ENCODE results near the gene HMGA1. TPM values are rescaled to one million over a fixed set of nuclear protein-coding genes. Genes with fewer than 3 reads are reported as not detected.
"Not testable (repeated sequence)": the region's sequence is repeated elsewhere in the genome, so short reads cannot be mapped to it uniquely, and the experiment has no call there.

The HMGA1 gene
- total RNA-seq, 6 donors from 2014 or later = 19.9 to 91.5 (median 58.9) TPM

DNA sequence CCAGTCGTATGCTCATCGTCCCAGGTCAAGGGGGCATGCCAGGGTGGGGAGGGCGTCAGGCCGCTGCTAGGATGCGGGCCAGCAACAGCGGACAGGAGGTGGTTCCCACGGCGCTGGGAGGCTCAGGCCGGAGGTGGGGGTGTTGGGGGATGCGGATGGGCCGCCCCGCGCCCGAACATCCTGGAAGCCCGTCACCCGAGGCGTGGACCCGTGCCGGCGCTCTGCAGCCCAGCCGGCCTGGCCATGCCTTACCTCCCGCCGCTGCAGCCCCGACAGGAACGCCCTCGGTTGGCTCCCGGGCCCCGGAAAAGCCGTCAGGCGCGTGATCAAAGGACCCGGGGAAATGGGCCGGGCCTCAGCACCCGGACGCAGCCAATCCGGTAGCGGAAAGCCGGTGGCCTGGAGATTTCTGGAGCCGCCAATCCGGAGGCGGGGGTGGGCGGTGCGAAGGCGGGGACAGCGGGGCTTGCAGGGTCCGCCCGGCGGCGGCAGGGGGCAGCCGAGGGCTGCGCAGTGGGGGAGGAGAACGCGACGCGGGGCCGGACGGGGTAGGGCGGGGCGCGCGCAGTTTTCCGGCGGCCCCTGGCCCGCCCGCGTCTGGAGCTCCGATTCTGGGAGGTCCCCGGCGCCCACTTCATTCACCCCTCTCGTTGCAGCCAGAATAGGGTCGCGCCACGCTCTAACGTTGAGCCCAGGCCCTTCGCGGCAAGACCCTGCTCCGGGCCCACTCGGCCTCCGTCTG lies 12.2 kb downstream of the HMGA1 start, which contains the start of gene SMIM29:
Gene SMIM29, minus strand, starts transcription at position 280 of the 742 bp plus-strand sequence. CDS start 1,215 bp downstream, outside the sequence.
- TF ChIP-seq, protein P1, sequence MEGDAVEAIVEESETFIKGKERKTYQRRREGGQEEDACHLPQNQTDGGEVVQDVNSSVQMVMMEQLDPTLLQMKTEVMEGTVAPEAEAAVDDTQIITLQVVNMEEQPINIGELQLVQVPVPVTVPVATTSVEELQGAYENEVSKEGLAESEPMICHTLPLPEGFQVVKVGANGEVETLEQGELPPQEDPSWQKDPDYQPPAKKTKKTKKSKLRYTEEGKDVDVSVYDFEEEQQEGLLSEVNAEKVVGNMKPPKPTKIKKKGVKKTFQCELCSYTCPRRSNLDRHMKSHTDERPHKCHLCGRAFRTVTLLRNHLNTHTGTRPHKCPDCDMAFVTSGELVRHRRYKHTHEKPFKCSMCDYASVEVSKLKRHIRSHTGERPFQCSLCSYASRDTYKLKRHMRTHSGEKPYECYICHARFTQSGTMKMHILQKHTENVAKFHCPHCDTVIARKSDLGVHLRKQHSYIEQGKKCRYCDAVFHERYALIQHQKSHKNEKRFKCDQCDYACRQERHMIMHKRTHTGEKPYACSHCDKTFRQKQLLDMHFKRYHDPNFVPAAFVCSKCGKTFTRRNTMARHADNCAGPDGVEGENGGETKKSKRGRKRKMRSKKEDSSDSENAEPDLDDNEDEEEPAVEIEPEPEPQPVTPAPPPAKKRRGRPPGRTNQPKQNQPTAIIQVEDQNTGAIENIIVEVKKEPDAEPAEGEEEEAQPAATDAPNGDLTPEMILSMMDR (IDR thresholded peaks at IDR 0.05) = peak; percentile 91 to 100 (median 98)
- peak in 3 of 4 donors; percentile 64 to 90 (median 71) for TF ChIP-seq POLR2A (IDR thresholded peaks at IDR 0.05)
- TF ChIP-seq EP300 (IDR thresholded peaks at IDR 0.05) = peak in 1 of 4 donors; percentile 30
- peak; percentile 81 to 89 for TF ChIP-seq POLR2AphosphoS5 (IDR thresholded peaks at IDR 0.05)
- Histone ChIP-seq H3K27me3 (no peaks in the 10 kb centered on the region), H3K4me1 (peaks cover 24 to 38% (median 34%) of the 10 kb centered on the region in 4 donors), H3K9me3 (no peaks in the 10 kb centered on the region), H3K27ac (peak within 1 kb of the TSS; percentile 86 to 99 (median 93)), H3K36me3 (peaks cover 0 to 12% (median 0%) of the 10 kb centered on the region in 4 donors), H3K4me3 (peak within 1 kb of the TSS; percentile 88 to 96 (median 94))
- 0% methylated on average over 7 to 45 of the region's 79 CpGs for WGBS, 2 donors
- DNase-seq (peak; percentile 98 to 100), ATAC-seq (ENCODE audit: low FRiP score in 2 of 2) (peak; percentile 96 to 98)

DNA sequence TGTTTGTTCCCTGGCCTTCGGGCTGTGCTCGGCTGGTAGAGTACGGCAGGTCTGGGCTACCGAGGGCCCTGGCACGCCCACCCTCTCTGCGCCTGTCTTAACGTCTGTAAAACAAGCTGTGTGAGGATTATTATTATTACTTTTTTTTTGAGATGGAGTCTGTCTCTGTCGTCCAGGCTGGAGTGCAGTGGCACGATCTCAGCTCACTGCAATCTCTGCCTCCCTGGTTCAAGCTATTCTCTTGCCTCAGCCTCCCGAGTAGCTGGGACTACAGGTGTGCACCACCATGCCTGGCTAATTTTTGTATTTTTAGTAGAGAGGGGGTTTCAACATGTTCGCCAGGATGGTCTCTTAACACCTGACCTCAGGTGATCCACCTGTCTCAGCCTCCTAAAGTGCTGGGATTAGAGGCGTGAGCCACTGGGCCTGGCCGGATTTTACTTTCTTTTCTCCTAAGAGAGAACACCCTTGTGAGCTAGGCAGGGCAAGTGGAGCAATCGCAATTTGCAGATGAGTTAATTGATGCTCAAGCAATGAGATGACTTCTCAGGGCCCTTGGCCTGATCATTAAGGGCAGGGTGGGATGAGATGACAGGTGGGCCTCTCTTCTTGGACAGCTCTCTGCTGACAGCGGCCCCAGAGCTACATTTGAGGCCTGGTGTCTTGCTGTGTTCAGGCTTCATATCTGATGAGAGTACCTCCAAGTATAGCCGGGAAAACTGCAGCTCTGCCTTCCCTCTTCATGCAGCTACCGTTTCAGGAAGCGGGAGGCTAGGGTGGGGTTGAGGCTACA lies 13.0 kb downstream of the HMGA1 start:
- ATAC-seq (ENCODE audit: low FRiP score in 2 of 2) = peak; percentile 43 to 60
- peaks cover 0 to 12% (median 0%) of the 10 kb centered on the region in 4 donors for H3K36me3 ChIP-seq
- H3K9me3 ChIP-seq = no peaks in the 10 kb centered on the region
- DNase-seq = no peak
- 44% methylated on average over 18 of the region's 18 CpGs for WGBS, 2 donors
- peak overlapping the region; percentile 42 to 96 (median 92) for H3K4me3 ChIP-seq
- peak overlapping the region; percentile 86 to 99 (median 93) for H3K27ac ChIP-seq
- no peaks in the 10 kb centered on the region for H3K27me3 ChIP-seq
- peaks cover 16 to 31% (median 26%) of the 10 kb centered on the region in 4 donors for H3K4me1 ChIP-seq
- TF ChIP-seq POLR2AphosphoS5 (IDR thresholded peaks at IDR 0.05) = no peak

DNA sequence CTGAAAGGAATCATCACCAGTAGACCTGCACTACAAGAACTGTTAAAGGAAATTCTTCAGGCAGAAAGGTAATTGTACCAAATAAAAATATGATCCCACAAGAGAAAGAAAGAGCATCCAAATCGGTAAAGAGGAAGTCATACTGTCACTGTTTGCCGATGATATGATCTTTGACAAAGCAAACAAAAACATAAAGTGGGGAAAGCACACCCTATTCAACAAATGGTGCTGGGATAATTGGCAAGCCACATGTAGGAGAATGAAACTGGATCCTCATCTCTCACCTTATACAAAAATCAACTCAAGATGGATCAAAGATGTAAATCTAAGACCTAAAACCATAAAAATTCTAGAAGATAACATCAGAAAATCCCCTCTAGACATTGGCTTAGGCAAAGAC lies 15.7 kb downstream of the HMGA1 start:
- DNase-seq; ATAC-seq (ENCODE audit: low FRiP score in 2 of 2); H3K9me3 ChIP-seq; H3K36me3 ChIP-seq; H3K27me3 ChIP-seq; H3K27ac ChIP-seq; H3K4me3 ChIP-seq: not testable (repeated sequence)
- 24 to 47% methylated on average over 2 of the region's 2 CpGs for WGBS, 2 donors
- peaks cover 16 to 23% (median 21%) of the 10 kb centered on the region in 4 donors for H3K4me1 ChIP-seq

DNA sequence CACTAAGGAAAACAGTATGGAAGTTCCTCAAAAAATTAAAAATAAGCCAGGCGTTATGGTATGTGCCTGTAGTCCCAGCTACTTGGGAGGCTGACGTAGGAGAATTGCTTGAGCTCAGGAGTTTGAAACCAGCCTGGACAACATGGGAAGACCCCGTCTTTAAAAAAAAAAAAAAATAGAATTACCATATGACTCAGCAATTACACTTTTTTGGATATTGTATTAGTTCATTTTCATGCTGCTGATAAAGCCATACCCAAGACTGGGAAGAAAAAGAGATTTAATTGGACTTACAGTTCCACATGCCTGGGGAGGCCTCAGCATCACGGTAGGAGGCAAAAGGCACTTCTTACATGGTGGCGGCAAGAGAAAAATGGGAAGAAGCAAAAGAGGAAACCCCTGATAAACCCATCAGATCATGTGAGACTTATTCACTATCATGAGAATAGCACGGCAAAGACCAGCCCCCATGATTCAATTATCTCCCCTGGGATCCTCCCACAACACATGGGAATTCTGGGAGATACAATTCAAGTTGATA lies 22.9 kb downstream of the HMGA1 start:
- WGBS, 2 donors = 84 to 86% methylated on average over 6 of the region's 6 CpGs
- Histone ChIP-seq H3K4me3 (no peak overlapping the region), H3K27me3 (no peaks in the 10 kb centered on the region), H3K9me3 (peaks cover 0 to 9% (median 0%) of the 10 kb centered on the region in 4 donors), H3K4me1 (no peaks in the 10 kb centered on the region), H3K36me3 (no peaks in the 10 kb centered on the region), H3K27ac (no peak overlapping the region)
- TF ChIP-seq POLR2AphosphoS5 (IDR thresholded peaks at IDR 0.05) = no peak
- no peak for TF ChIP-seq EP300 (IDR thresholded peaks at IDR 0.05)
- no peak for TF ChIP-seq POLR2A (IDR thresholded peaks at IDR 0.05)
- TF ChIP-seq, protein P1 (IDR thresholded peaks at IDR 0.05) = no peak
- no peak for DNase-seq
- ATAC-seq (ENCODE audit: low FRiP score in 2 of 2) = no peak

DNA sequence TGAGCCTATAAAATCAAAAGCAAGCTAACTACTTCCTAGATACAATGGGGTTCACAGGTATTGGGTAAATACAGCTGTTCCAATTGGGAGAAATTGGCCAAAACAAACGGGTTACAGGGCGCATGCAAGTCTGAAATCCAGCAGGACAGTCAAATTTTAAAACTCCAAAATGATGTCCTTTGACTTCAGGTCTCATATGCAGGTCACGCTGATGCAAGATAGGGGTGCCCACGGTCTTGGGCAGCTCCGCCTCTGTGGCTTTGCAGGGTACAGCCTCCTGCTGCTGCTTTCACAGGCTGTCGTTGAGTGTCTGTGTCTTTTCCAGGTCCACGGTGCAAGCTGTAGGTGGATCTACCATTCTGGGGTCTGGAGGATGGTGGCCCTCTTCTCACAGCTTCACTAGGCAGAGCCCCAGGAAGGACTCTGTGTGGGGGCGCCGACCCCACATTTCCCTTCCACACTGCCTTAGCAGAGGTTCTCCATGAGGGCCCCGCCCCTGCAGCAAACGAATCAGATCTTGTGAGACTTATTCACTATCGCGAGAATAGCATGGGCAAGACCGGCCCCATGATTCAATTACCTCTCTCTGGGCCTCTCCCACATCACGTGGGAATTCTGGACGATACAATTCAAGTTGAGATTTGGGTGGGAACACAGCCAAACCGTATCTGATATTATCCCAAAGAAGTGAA lies 24.0 kb downstream of the HMGA1 start:
- no peaks in the 10 kb centered on the region for H3K4me1 ChIP-seq
- H3K9me3 ChIP-seq = peaks cover 0 to 9% (median 0%) of the 10 kb centered on the region in 4 donors
- DNase-seq (no peak), ATAC-seq (ENCODE audit: low FRiP score in 2 of 2) (no peak)
- no peaks in the 10 kb centered on the region for H3K36me3 ChIP-seq
- H3K27me3 ChIP-seq = no peaks in the 10 kb centered on the region
- 84 to 85% methylated on average over 13 to 17 of the region's 17 CpGs for WGBS, 2 donors
- TF ChIP-seq POLR2AphosphoS5 (IDR thresholded peaks at IDR 0.05) (no peak), POLR2A (IDR thresholded peaks at IDR 0.05) (no peak), EP300 (IDR thresholded peaks at IDR 0.05) (no peak)
- TF ChIP-seq, protein P1 (IDR thresholded peaks at IDR 0.05) = no peak
- no peak overlapping the region for H3K4me3 ChIP-seq
- no peak overlapping the region for H3K27ac ChIP-seq

DNA sequence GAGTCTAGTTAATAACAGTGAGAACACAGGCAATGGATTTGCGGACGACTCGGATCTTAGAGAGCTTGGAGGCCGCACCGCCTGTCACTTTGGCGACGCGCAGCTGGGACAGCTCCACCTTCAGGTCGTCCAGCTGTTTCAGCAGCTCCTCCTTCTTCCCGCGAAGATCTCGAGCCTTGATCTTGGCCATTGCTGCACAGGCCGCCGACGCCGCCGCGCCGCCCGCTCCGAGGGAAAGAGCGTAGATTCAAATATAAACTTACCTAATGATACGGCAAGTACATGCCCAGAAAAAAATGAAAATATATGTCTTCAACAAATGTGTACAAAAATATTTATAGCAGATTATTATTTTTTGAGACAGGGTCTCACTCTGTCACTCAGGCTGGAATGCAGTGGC lies 26.8 kb downstream of the HMGA1 start:
- not testable (repeated sequence) for ATAC-seq (ENCODE audit: low FRiP score in 2 of 2); H3K4me3 ChIP-seq; H3K9me3 ChIP-seq; H3K27me3 ChIP-seq; H3K4me1 ChIP-seq; H3K36me3 ChIP-seq; DNase-seq; H3K27ac ChIP-seq
- WGBS, 2 donors = 86 to 87% methylated on average over 21 to 23 of the region's 23 CpGs

All from upper lobe of left lung (tissue), 6 donors.